Lower leg skin (tissue), 4 donors: Measurements from ENCODE around the gene MFSD2B. TPM values are rescaled to one million over a fixed set of nuclear protein-coding genes. Genes with fewer than 3 reads are reported as not detected.

Experiments used
- DNase-seq, 2 donors: peaks; one replicate each; pipeline ENCODE4 v3.0.0-alpha.2; 2019; ENCODE audit warnings: low spot score in 2 of 2
- H3K4me3 ChIP-seq: fragments of 200-600 bp; sonication (generic); 2 replicates; pipeline ENCODE4 v1.5.1; 2017; ENCODE audit warnings: mild to moderate bottlenecking, low read depth; ENCODE audit not compliant: poor library complexity, severe bottlenecking
- CTCF ChIP-seq, 3 donors: fragments of 450-650 bp; IDR thresholded peaks; one replicate each; pipeline ENCODE4 v1.5.1; 2016; ENCODE audit warnings: antibody characterized with exemption in 3 of 3, mild to moderate bottlenecking in 3 of 3, moderate library complexity in 2 of 3
- POLR2A ChIP-seq, 2 donors: fragments of 450-650 bp; IDR thresholded peaks; one replicate each; pipeline ENCODE4 v1.6.1; 2016 to 2017; ENCODE audit warnings: antibody characterized with exemption in 2 of 2, mild to moderate bottlenecking in 1 of 2, moderate library complexity in 1 of 2
- WGBS, 2 donors: methylation state at CpG; one replicate each; pipeline ENCODE4 v1.1.5; 2018; 5-methylcytosine and 5-hydroxymethylcytosine counted together
- intact Hi-C: fragments of 100-400 bp; cut with DNase I; formaldehyde crosslinking; loops from one replicate; pipeline ENCODE4 v1.15.0; 2023; ENCODE audit warnings: low total_unique reads
- total RNA-seq, 4 donors: library from RNA; depleted of rRNA; stranded (reverse); fragments of >200 nt; gene quantifications; one replicate each; pipeline ENCODE4 v1.1.0, GENCODE V29; 2016

The MFSD2B gene, protein sequence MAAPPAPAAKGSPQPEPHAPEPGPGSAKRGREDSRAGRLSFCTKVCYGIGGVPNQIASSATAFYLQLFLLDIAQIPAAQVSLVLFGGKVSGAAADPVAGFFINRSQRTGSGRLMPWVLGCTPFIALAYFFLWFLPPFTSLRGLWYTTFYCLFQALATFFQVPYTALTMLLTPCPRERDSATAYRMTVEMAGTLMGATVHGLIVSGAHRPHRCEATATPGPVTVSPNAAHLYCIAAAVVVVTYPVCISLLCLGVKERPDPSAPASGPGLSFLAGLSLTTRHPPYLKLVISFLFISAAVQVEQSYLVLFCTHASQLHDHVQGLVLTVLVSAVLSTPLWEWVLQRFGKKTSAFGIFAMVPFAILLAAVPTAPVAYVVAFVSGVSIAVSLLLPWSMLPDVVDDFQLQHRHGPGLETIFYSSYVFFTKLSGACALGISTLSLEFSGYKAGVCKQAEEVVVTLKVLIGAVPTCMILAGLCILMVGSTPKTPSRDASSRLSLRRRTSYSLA
- under 1 TPM in 1 of 4 donors, not detected in 3; 0.34 TPM for total RNA-seq

- no peak within 1 kb of the TSS for H3K4me3 ChIP-seq
- intact Hi-C loops: no loop called here
- DNase-seq: peak in 1 of 2 donors; percentile 80
- WGBS, 2 donors: 6 to 8% methylated on average over 44 to 57 of the region's 75 CpGs
- no peak for TF ChIP-seq CTCF (IDR thresholded peaks at IDR 0.05)
- TF ChIP-seq POLR2A (IDR thresholded peaks at IDR 0.05): no peak
These were observed at the start of gene MFSD2B for GRCh38 chr2:24009680-24010476. Gene MFSD2B (plus strand): TSS chr2:24010085. CDS start chr2:24010097, 12 bp downstream.

GRCh38 chr2:23967846-23968245 is 42.0 kb upstream of the MFSD2B start:
- TF ChIP-seq POLR2A (IDR thresholded peaks at IDR 0.05) (no peak), CTCF (IDR thresholded peaks at IDR 0.05) (no peak)
- intact Hi-C loops: no loop called here
- WGBS, 2 donors: 90 to 96% methylated on average over 4 of the region's 4 CpGs
- no peak for DNase-seq
- no peak overlapping the region for H3K4me3 ChIP-seq

GRCh38 chr2:23976883-23977282 is 33.0 kb upstream of the MFSD2B start:
- 91 to 97% methylated on average over 8 of the region's 8 CpGs for WGBS, 2 donors
- H3K4me3 ChIP-seq: no peak overlapping the region
- no peak for TF ChIP-seq POLR2A (IDR thresholded peaks at IDR 0.05)
- no peak for TF ChIP-seq CTCF (IDR thresholded peaks at IDR 0.05)
- intact Hi-C loops: no loop called here
- DNase-seq: no peak

- H3K4me3 ChIP-seq: no peak overlapping the region
- 49 to 53% methylated on average over 2 of the region's 2 CpGs for WGBS, 2 donors
- intact Hi-C loops: no loop called here
- TF ChIP-seq POLR2A (IDR thresholded peaks at IDR 0.05) (no peak), CTCF (IDR thresholded peaks at IDR 0.05) (no peak)
- DNase-seq: no peak
These were observed 21.5 kb upstream of the MFSD2B start for GRCh38 chr2:23988371-23988770.

- DNase-seq: no peak
- TF ChIP-seq CTCF (IDR thresholded peaks at IDR 0.05) (no peak), POLR2A (IDR thresholded peaks at IDR 0.05) (no peak)
- H3K4me3 ChIP-seq: no peak overlapping the region
- intact Hi-C loops: no loop called here
- WGBS, 2 donors: 74 to 82% methylated on average over 1 of the region's 1 CpG
These were observed 17.0 kb upstream of the MFSD2B start for GRCh38 chr2:23992931-23993330.
